ENCODE data around the gene KIFC3.

DNA sequence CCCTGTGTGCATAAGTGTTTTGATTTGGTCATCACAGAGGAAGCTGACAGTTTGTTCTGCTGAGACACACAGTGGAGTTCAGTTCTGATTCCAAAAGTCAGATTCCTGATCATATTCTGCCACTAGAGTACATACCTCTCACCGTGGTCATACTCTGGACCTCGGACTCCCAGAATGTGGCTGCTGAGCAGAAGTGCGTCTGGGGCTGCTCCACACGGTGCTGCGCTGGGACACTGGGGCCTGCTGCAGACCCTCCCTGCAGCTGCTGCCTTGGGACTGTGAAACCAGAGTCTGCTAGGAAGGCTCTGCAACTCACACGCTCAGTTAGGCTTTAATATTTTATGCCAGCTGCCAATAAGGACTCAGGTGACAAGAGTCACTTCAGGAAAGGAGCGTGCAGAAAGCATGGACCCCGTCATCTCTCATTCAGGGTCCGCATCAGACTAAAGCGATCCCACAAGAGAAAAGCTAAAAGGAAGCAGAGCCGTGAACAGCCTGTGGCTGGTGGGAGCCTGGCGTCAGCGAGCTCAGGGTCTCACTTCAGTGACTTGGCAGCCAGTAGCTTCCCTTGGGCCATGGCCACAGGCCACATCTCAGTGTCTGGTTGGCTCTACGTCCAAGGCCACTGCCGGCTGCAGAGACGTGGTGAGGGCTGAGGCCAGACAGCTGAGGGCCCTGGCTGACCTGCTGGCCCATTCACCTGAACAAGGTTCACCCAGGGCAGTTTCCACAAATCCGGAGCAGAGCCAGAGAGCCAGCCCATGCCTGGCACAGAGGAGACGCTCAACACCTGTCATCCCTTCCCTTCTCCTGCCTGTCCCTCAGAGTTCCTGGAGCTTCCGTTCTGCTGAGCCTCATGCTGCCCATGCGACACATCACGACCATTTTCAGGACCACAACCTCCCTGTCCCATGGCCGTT is 24.7 kb upstream of the KIFC3 start:
- no peak for TF ChIP-seq POLR2A (IDR thresholded peaks at IDR 0.05)
- no peak for TF ChIP-seq CTCF (IDR thresholded peaks at IDR 0.05)

Measured in sigmoid colon (tissue), 3 donors.